Endothelial cell of hepatic sinusoid (primary cell): ENCODE results near the gene CPA3.

Experiments used
- in situ Hi-C: cut with HindIII; loops from 2 replicates; pipeline ENCODE4 v1.10.0; 2017; ENCODE audit warnings: low sequenced_read_pairs

CPA3 gene

GRCh38 chr3:148865049-148865448, at the start of gene CPA3:
Gene CPA3, plus strand, starts transcription at chr3:148865296. Its CDS starts 12 bp downstream, at chr3:148865308.
- in situ Hi-C loops, result no loop called here

- in situ Hi-C loops, result no loop called here
Measured at GRCh38 chr3:148815316-148816110, 49.6 kb upstream of the CPA3 start.

- in situ Hi-C loops, result no loop called here
Measured at GRCh38 chr3:148816427-148816826, 48.7 kb upstream of the CPA3 start.

- in situ Hi-C loops, result no loop called here
Measured at GRCh38 chr3:148816981-148817525, 48.0 kb upstream of the CPA3 start.

GRCh38 chr3:148820361-148821245, 44.5 kb upstream of the CPA3 start:
- in situ Hi-C loops, result no loop called here

- in situ Hi-C loops, result no loop called here
Measured at GRCh38 chr3:148823026-148823425, 42.1 kb upstream of the CPA3 start.

GRCh38 chr3:148825476-148825875, 39.6 kb upstream of the CPA3 start:
- in situ Hi-C loops, result no loop called here

- in situ Hi-C loops, result no loop called here
Measured at GRCh38 chr3:148827585-148827984, 37.5 kb upstream of the CPA3 start, which contains the start of gene CPB1. Gene CPB1, plus strand, starts transcription at chr3:148827811. Its CDS starts 13 bp downstream, at chr3:148827824.

GRCh38 chr3:148828136-148828690, 36.9 kb upstream of the CPA3 start:
- in situ Hi-C loops, result no loop called here

GRCh38 chr3:148829926-148830325, 35.2 kb upstream of the CPA3 start:
- in situ Hi-C loops, result no loop called here

GRCh38 chr3:148833223-148833622, 31.9 kb upstream of the CPA3 start:
- in situ Hi-C loops, result no loop called here

- in situ Hi-C loops, result loop anchor here (5.0 kb wide), 1 partner anchor 38 kb away; no protein-coding TSS in a partner anchor
Measured at GRCh38 chr3:148839805-148840204, 25.3 kb upstream of the CPA3 start.

- in situ Hi-C loops, result no loop called here
Measured at GRCh38 chr3:148840451-148840850, 24.6 kb upstream of the CPA3 start.

- in situ Hi-C loops, result no loop called here
Measured at GRCh38 chr3:148845756-148846395, 19.2 kb upstream of the CPA3 start.

GRCh38 chr3:148847351-148847750, 17.7 kb upstream of the CPA3 start:
- in situ Hi-C loops, result no loop called here

- in situ Hi-C loops, result no loop called here
Measured at GRCh38 chr3:148848410-148848809, 16.7 kb upstream of the CPA3 start.

GRCh38 chr3:148852271-148852992, 12.7 kb upstream of the CPA3 start:
- in situ Hi-C loops, result no loop called here

GRCh38 chr3:148853076-148853475, 12.0 kb upstream of the CPA3 start:
- in situ Hi-C loops, result no loop called here

- in situ Hi-C loops, result no loop called here
Measured at GRCh38 chr3:148854061-148854460, 11.0 kb upstream of the CPA3 start.

- in situ Hi-C loops, result no loop called here
Measured at GRCh38 chr3:148856384-148856783, 8.7 kb upstream of the CPA3 start.
